ENCODE data around the gene JAK2. TPM values are rescaled to one million over a fixed set of nuclear protein-coding genes. Genes with fewer than 3 reads are reported as not detected.

JAK2 gene
- polyA plus RNA-seq, 1 experiment: 9.2 TPM

- no peak for TF ChIP-seq CTCF (IDR thresholded peaks at IDR 0.05; ENCODE audit: low read depth, low read length)
- POLR2A ChIA-PET: no interaction called here
- CTCF ChIA-PET: no interaction called here
- H3K27ac ChIP-seq (ENCODE audit: low read depth, low read length): no peak overlapping the region
- no peaks in the 10 kb centered on the region for H3K27me3 ChIP-seq (ENCODE audit: control insufficient read depth, insufficient read depth, low read length)
- H3K4me3 ChIP-seq (ENCODE audit: low read depth, low read length): no peak overlapping the region
- no peaks in the 10 kb centered on the region for H3K9me3 ChIP-seq (ENCODE audit: control insufficient read depth, insufficient read depth, low read length)
- DNase-seq (ENCODE audit: low read depth, low spot score): no peak
These were observed 17.5 kb upstream of the JAK2 start for GRCh38 chr9:4967523-4967922.

- ChIA-PET POLR2A (no interaction called here), CTCF (no interaction called here)
These were observed 15.9 kb upstream of the JAK2 start for GRCh38 chr9:4969130-4969529.

GRCh38 chr9:4970970-4971641 lies 14.0 kb upstream of the JAK2 start:
- DNase-seq (ENCODE audit: low read depth, low spot score): no peak
- Histone ChIP-seq H3K9me3 (ENCODE audit: control insufficient read depth, insufficient read depth, low read length) (no peaks in the 10 kb centered on the region), H3K27ac (ENCODE audit: low read depth, low read length) (no peak overlapping the region), H3K4me3 (ENCODE audit: low read depth, low read length) (no peak overlapping the region), H3K27me3 (ENCODE audit: control insufficient read depth, insufficient read depth, low read length) (no peaks in the 10 kb centered on the region)
- CTCF ChIA-PET: interaction anchor here (1.1 kb wide), 1 partner anchor 17 kb away, joined by 3 read pairs; no protein-coding TSS in a partner anchor
- POLR2A ChIA-PET: no interaction called here
- no peak for TF ChIP-seq CTCF (IDR thresholded peaks at IDR 0.05; ENCODE audit: low read depth, low read length)

More at GRCh38 chr9:4969130-4969529, 15.9 kb upstream of the JAK2 start:
- DNase-seq (ENCODE audit: low read depth, low spot score): no peak
- no peak overlapping the region for H3K4me3 ChIP-seq (ENCODE audit: low read depth, low read length)
- no peak overlapping the region for H3K27ac ChIP-seq (ENCODE audit: low read depth, low read length)
- TF ChIP-seq CTCF (IDR thresholded peaks at IDR 0.05; ENCODE audit: low read depth, low read length): no peak
- H3K27me3 ChIP-seq (ENCODE audit: control insufficient read depth, insufficient read depth, low read length): no peaks in the 10 kb centered on the region
- H3K9me3 ChIP-seq (ENCODE audit: control insufficient read depth, insufficient read depth, low read length): no peaks in the 10 kb centered on the region

GRCh38 chr9:4973246-4973645 lies 11.8 kb upstream of the JAK2 start:
- TF ChIP-seq CTCF (IDR thresholded peaks at IDR 0.05; ENCODE audit: low read depth, low read length): no peak
- DNase-seq (ENCODE audit: low read depth, low spot score): no peak
- POLR2A ChIA-PET: no interaction called here
- H3K9me3 ChIP-seq (ENCODE audit: control insufficient read depth, insufficient read depth, low read length): no peaks in the 10 kb centered on the region
- no peak overlapping the region for H3K4me3 ChIP-seq (ENCODE audit: low read depth, low read length)
- CTCF ChIA-PET: interaction anchor here (1.1 to 1.4 kb wide), 2 partner anchors 14 to 210 kb away, joined by 4 to 5 read pairs; no protein-coding TSS in a partner anchor
- no peaks in the 10 kb centered on the region for H3K27me3 ChIP-seq (ENCODE audit: control insufficient read depth, insufficient read depth, low read length)
- H3K27ac ChIP-seq (ENCODE audit: low read depth, low read length): no peak overlapping the region

- Histone ChIP-seq H3K27me3 (ENCODE audit: control insufficient read depth, insufficient read depth, low read length) (no peaks in the 10 kb centered on the region), H3K9me3 (ENCODE audit: control insufficient read depth, insufficient read depth, low read length) (no peaks in the 10 kb centered on the region), H3K4me3 (ENCODE audit: low read depth, low read length) (no peak overlapping the region), H3K27ac (ENCODE audit: low read depth, low read length) (no peak overlapping the region)
- ChIA-PET CTCF (interaction anchor here (1.1 kb wide), 1 partner anchor 14 kb away, joined by 4 read pairs; no protein-coding TSS in a partner anchor), POLR2A (no interaction called here)
- DNase-seq (ENCODE audit: low read depth, low spot score): no peak
- TF ChIP-seq CTCF (IDR thresholded peaks at IDR 0.05; ENCODE audit: low read depth, low read length): no peak
These were observed 11.2 kb upstream of the JAK2 start for GRCh38 chr9:4973902-4974301.
